Head of caudate nucleus (tissue), 42 donors: ENCODE data around the gene ITGB2.
"Not testable (repeated sequence)": the region's sequence is repeated elsewhere in the genome, so short reads cannot be mapped to it uniquely, and the experiment has no call there.

Experiments used
- DNase-seq, 42 donors: peaks; one replicate each; pipeline versions ENCODE4 v3.0.0 to v3.0.0-alpha.2; 2020 to 2021; ENCODE audit warnings: mixed read lengths in 7 of 42
- intact Hi-C: fragments of 100-400 bp; cut with DNase I; formaldehyde crosslinking; loops from one replicate; pipeline ENCODE4 v1.15.0; 2022

ITGB2 gene

DNA sequence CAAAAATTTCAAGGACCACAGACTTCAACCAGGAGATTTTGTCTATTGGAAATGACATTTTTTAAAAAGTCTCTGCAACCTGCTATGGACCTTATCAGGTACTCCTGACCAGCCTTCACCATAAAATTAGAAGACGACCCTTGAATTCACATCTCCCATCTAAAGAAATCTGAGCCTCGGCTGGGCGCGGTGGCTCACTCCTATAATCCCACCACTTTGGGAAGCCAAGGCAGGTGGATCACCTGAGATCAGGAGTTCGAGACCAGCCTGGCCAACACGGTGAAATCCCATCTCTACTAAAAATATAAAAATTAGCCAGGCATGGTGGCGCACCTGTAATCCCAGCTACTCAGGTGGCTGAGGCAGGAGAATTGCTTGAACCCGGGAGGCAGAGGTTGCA, 41.5 kb downstream of the ITGB2 start:
- DNase-seq: not testable (repeated sequence)
- intact Hi-C loops: loop anchor here (10.0 kb wide), 1 partner anchor 46 kb away; the partner anchor contains the start of gene ITGB2

DNA sequence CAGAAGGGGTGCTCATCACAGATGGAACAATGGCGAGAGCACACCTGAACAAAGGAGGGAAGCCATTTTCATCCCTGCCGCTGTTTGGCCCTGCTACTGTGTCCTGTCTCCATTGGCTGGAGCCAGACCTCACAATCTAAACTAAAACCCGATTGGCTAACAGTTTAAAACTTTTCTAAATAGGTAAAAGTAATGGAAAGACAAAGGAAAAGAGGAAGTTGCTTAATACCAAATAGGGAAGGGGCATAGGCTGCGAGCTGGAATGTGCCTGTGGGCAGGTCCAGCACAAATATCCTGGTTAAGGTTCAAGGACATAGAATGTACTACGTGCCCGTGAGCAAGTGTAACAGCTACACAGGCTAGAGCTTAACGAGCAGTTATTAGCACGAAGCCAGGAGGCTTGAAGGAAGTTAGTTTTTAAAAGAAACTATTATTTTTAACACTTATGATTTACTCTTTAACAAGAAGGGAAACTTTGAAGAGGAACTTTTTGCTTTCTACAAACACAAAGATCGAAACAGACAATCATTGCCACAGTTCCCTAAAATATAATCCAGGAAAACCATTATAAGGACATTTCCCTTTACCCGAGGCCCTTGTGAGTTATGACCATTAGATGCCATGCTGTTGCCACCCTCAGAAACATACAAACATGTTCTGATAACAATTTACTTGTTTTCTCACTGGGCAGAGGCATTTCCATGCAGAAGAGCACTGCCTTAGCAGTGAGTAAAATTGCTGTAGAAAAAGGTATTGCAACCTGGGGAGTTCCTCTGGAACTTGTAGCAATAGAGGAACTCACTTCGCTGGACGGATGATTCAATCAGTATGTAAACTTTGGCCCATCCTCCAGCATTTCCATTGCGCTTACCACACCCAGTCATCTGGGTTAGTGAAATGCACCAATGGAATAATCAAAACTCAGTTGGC, 42.4 kb downstream of the ITGB2 start:
- intact Hi-C loops: loop anchor here (10.0 kb wide), 1 partner anchor 46 kb away; the partner anchor contains the start of gene ITGB2

DNA sequence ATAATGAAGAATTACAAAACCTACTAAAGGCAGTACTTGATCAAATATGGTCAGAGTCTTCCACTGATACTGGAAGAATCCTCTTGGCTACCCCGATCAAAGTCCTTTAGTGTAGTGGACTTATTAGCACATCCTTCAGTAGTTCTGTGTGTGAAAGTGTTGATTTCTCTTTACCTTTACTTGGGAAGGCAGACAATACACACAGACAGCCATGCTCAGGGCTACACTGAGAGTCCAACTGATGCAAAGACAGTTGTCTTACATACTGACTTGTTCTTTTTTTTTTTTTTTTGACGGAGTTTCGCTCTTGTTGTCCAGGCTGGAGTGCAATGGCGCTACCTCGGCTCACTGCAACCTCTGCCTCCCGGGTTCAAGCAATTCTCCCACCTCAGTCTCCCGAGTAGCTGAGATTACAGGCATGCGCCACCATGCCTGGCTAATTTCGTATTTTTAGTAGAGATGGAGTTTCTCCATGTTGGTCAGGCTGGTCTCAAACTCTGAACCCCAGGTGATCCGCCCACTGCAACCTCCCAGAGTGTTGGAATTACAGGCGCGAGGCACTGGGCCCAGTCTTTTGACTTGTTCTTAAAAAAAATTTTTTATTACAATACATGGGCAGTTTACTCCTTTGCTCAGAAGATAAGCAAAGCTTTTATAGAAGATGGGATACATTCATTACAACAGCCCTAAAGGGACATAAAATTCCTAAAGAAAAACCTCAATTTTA, 43.7 kb downstream of the ITGB2 start:
- intact Hi-C loops: loop anchor here (10.0 kb wide), 1 partner anchor 48 kb away; the partner anchor contains the start of gene ITGB2
- DNase-seq: no peak

More for the DNA sequence above, 42.4 kb downstream of the ITGB2 start:
- no peak for DNase-seq

DNA sequence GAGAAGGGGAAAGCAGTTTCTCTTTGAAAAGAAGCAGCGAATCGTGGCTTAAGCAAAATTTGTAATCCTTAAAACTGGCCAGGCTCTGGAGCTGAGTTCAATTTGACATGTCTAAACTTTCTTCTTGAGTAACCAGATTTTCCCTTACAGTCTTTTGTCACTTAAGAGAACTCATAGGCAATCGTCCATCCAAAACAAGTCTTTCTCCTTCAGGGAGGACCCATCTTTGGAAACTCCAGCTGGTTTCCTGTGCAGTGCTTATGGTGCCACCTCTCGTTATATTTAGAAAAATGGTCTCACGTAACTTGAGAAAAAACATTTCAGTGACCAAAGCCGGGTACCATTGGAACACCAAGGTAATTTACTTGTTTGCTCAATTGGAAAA, 45.4 kb downstream of the ITGB2 start:
- intact Hi-C loops: loop anchor here (10.0 kb wide), 1 partner anchor 49 kb away; the partner anchor contains the start of gene ITGB2
- peak in 2 of 42 donors; percentile 23 to 57 for DNase-seq

DNA sequence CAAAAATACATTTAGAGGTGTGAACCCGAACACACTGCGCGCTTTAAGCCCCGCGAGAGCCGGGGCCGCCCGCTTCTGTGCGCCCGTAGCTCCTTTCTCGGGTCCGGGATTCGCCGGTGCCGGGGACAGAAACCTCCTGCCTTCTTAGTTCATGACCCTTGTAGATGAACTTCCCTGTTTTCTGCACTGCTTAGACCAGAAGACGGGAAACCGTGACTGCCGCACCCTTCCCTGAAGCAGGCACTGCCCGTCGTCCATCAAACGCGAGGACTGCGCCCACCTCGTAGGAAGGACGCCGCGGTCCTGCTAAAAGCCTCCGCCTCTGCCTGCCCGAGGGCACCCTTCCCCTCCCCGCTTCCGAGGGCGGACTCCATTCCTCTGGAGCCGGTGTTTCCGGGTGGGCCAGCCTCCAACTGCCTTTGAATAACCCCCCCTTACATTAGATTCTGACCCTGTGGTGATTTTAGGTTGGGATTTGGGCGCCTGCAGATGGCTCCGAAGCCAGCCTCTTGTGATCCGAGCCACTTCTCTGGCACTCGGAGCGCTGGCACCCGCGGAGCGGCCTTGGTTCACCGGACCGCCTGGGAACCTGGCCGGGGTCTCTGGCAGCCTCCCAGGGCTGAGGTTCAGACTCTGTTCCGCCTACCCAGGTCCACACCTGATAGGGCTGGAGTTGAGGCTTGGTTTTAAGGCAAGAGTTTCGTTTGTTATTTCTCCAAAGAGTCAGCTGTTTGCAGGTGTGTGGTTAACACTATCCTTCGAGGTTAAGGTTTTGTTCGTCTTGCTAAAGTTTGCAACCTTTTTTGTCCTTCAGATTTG, 46.0 kb downstream of the ITGB2 start:
- intact Hi-C loops: loop anchor here (5.0 to 10.0 kb wide), 2 partner anchors 50 to 57 kb away; partner anchors contain the start of genes ITGB2 and SUMO3
- peak in 30 of 42 donors; percentile 14 to 63 (median 40) for DNase-seq

DNA sequence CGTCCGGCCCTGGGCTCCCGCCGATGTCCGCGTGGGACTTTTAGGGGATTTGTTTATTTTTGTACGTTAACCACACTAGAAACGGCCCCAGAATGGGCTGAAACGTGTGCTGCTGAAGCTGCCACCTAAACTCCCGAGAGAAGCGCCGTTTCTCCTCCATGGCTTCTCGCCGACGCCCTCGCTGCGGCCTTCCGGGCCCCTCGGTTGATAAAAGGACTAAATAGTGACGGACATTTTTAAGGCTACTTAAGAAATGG, 46.5 kb downstream of the ITGB2 start:
- DNase-seq: peak in 3 of 42 donors; percentile 6 to 28 (median 12)
- intact Hi-C loops: loop anchor here (5.0 to 10.0 kb wide), 2 partner anchors 51 to 57 kb away; partner anchors contain the start of genes ITGB2 and SUMO3

DNA sequence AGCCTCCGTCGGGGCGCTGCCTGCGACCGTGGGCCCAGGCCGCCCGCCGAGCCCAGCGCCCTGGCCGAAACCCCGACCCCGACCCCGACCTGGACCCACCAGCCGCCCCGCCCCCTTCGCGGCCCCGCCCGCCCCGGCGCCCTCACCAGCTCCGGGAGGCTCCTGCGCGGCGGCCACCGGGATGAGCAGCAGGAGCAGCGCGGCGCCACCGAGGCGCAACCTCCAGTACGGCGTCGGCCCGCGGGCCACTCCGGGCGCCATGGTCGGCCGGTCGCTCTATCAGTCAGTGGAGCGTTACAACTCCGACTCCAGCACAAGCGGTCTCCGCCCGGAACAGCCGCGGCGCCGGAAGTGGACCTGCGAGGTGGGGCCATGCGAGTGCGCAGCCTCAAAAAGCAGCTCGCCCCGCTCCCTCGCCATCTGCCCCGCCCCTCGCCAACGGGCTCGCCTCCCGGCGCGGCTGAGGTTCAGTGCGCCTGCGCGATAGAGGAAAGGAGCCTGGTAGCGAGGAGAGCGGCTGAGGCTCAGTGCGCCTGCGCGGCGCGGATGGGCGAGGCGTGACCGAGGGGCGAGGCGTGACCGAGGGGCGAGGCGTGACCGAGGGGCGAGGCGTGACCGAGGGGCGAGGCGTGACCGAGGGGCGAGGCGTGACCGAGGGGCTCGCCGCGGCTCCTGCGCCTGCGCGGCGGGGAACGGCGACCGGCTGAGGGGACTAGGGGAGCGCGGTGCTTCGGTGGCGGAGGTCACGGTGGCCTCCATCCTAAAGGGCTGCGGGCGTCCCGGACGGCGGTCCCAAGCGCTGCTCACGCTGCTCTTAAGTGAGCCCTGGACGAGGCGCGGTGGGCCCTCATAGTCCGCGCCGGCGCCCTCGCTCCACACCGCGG, 47.1 kb downstream of the ITGB2 start, which contains the start of gene PTTG1IP:
Gene PTTG1IP (minus strand): TSS at position 335 of the 884 bp plus-strand sequence. CDS start 74 bp downstream, at position 261.
- peak; percentile 88 to 99 (median 97) for DNase-seq
- intact Hi-C loops: loop anchor here (2.0 to 10.0 kb wide), 3 partner anchors 51 to 73 kb away; partner anchors contain the start of genes ITGB2, SUMO3 and UBE2G2

DNA sequence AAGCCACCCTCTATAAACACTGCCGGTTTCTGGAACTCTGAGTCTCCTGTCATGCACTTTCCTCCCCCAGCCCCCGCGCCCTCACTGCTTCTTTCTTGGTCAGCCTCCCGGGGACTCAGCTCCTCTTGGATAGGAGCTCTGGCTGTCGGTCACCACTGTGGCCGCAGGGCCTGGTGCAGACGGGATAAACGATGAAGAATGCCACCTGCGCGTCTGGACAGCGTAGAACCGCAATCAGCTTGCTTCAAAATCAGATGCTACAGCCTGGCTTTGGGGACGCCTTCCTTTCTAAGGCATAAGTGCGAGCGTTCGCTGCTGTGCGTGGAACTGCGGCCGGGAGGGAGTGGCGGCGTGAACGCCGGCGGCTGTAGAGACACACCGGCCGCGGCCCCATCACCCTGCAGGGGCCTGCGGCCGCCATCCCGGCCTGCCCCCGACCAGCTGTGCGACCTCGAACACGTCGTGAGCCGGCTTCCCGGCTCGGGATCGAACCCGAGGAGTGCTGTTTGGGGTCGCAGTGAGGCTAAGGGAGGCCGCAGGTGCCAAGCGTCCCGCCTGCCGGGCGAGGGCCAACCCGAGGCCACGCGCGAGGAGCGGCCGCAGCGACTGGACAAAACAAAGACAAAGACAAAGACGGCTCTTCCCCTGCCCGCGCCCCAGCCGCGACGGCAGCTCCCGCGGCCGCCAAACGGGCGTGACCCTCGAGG, 47.9 kb downstream of the ITGB2 start:
- DNase-seq: peak in 22 of 42 donors; percentile 19 to 51 (median 33)
- intact Hi-C loops: loop anchor here (2.0 to 10.0 kb wide), 3 partner anchors 52 to 72 kb away; partner anchors contain the start of genes ITGB2, SUMO3 and UBE2G2

DNA sequence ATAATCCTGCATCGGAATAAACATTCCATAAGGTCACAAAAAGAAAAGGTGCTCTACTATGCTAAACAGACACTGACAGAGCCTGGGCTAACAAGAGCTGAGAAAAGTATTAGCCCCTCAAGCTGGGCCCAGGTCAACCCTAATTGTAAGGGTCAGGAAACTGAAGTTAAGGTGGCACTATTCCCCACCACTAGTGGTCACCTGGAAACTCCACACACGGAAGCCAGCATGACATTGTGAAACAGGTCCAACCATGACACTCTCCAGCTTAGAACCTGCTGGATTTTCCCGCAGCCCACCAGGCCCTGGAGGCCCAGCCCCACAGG, 48.4 kb downstream of the ITGB2 start:
- intact Hi-C loops: loop anchor here (2.0 to 10.0 kb wide), 3 partner anchors 53 to 71 kb away; partner anchors contain the start of genes ITGB2, SUMO3 and UBE2G2
- DNase-seq: no peak

DNA sequence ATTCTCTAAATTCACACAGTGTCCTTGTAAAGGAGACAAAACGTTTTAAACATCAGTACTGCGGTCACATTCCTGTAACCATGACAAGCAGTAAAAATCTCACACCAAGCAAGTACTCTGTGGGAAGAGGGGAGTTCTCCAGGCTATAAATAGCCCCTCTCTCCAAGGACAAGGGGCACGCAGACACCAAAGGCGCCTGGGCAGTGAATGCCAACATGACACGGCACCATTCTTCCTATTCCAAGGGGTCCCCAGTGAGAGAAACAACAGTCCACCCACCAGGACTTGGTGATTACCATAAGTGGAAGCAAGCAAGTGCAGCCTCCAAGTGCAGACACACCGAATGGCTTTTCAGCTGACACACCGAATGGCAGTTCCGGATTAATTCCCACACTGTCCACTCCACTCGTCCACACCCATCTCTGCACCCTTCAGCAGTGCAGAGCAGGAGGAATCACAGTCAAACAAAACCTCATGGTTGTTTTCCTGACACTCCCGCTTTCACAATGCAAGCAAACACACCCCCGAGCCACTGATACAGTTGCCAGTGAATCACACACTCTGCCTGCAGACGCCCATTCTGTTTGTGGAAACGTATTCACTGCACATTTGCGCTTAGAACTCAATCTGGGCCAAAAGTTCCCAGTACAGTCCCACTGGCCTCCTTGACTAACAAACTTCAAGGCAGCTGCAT, 49.0 kb downstream of the ITGB2 start:
- intact Hi-C loops: loop anchor here (2.0 to 10.0 kb wide), 3 partner anchors 53 to 71 kb away; partner anchors contain the start of genes ITGB2, SUMO3 and UBE2G2
- peak in 9 of 42 donors; percentile 19 to 61 (median 29) for DNase-seq

DNA sequence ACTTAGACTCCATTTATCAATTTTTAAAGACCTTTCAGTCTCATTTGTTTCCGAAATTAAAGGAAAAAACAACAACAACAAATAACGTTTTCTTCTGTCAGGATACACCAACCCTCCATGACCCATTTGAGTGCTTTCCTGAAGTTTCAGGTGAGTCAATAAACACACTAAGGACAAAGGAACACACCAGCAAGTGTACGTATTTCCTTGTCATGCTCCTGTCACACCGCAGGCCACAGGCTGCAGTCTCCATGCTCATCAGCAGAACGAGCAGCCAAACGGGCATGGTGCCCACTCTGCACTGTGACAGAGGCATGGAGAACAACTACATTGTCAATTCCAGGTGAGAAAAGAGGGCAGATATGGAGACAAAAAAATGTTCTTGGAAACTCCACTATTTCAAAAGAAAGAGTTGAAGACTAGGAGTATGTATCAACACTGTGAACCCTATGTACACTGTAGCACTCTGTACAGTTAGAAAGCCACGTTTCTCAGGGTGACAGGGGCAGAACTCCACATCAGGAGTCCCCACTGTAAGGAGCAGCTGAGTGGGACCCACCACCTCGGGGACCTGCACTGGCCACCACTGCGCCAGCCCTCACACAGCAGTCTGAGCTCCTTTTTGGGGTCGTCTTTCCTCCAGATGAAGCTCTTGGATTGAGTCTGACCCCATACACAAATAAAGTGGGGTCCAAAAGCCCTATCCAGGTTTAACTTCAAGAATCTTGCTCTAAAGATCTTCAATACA, 49.8 kb downstream of the ITGB2 start:
- intact Hi-C loops: loop anchor here (5.0 to 10.0 kb wide), 2 partner anchors 54 kb away; partner anchors contain the start of genes ITGB2 and SUMO3
- DNase-seq: peak in 22 of 42 donors; percentile 18 to 67 (median 42)

DNA sequence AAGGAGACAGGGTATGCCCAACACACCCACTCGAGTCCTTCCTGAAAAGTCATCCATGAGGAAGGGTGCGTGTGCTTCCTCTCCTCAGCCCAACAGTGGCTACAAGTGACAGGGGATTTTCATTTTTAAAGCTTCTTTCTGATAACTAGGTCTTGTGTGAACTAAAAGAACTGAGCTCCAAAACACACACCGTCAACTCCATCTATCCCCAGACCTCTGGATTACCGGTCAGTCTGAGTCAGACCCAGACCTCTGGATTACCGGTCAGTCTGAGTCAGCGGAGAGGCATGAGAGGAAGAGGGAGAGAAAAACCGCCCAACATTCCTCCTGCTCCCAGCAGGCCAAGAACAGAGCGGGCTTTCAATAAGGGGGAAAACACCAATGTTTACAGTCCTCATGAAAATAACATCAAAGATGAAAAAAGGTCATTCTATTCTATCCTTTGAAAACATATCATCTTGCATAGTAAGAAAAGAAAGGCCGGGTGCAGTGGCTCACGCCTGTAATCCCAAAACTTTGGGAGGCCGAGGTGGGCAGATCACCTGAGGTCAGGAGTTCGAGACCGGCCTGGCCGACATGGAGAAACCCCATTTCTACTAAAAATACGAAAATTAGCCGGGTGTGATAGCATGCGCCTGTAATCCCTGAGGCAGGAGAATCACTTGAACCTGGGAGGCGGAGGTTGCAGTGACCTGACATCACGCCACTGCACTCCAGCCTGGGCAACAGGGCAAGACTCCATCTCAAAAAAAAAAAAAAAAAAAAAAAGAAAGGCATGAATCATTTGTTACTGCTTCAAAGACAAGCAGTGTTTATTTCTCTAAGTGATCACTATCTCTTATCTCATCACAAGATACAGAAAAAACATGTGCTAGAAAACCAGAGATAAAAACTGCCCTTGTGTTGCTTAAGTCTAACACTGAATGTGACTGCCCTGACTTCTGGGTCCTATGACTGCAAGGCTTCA, 50.6 kb downstream of the ITGB2 start:
- DNase-seq: peak in 8 of 42 donors; percentile 22 to 69 (median 34)
- intact Hi-C loops: loop anchor here (5.0 to 10.0 kb wide), 2 partner anchors 53 to 55 kb away; partner anchors contain the start of genes ITGB2 and SUMO3

DNA sequence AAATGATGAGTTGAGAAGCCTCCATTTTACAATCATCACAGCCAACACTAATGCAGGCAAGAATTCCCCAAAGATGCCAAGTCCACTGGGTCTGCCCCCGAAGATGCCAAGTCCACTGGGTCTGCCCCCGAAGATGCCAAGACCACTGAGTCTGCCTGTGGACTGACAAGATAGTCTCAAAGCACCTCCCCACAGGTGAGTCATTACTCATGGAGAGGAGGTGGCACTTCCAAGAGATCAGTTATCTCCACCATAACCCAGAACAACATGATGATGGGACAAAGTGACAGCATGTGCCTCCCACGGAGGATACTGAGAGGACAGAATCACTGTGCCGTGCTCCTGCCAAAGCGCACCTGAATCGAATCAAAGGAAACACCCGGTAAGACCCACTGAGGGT, 52.0 kb downstream of the ITGB2 start:
- DNase-seq: peak in 2 of 42 donors; percentile 9 to 12
- intact Hi-C loops: no loop called here
